H1 (cell line): ENCODE measurements around the gene FAM228B. TPM values are rescaled to one million over a fixed set of nuclear protein-coding genes. Genes with fewer than 3 reads are reported as not detected.
"Not testable (repeated sequence)": the region's sequence is repeated elsewhere in the genome, so short reads cannot be mapped to it uniquely, and the experiment has no call there.

Experiments
- CTCF ChIA-PET: fragments of 300-600 bp; sonication (Branson Sonifier 250); formaldehyde crosslinking; loops from one replicate; lab custom pipeline; 2021; ENCODE audit not compliant: partially characterized antibody; lab: Charles Lee
- POLR2A ChIA-PET: fragments of 300-600 bp; sonication (Branson Sonifier 250); formaldehyde crosslinking; loops from one replicate; lab custom pipeline; 2021; ENCODE audit warnings: inconsistent platforms; ENCODE audit not compliant: partially characterized antibody; lab: Charles Lee
- DNase-seq, 2 experiments: peaks; one replicate each; pipeline versions ENCODE4 v3.0.0 to v3.0.0-alpha.2; 2010 to 2022; ENCODE audit warnings: low spot score in 2 of 2, low read depth in 1 of 2, mixed read lengths in 1 of 2
- FAIRE-seq: peaks from 2 replicates; lab custom pipeline; 2011; peaks lifted over from hg19 to GRCh38; lab: Jason Lieb, UNC
- H2AFZ ChIP-seq: 2 replicates; pipeline ENCODE4 v1.8.1; 2012; ENCODE audit warnings: low read length, inconsistent platforms
- H2AK5ac ChIP-seq: 2 replicates; pipeline ENCODE4 v1.6.1; 2013; ENCODE audit warnings: low read depth, low read length
- H2BK120ac ChIP-seq: replicated peaks from 2 replicates; pipeline ENCODE3; 2013; ENCODE audit warnings: low read depth, low read length, inconsistent platforms
- H2BK12ac ChIP-seq: 2 replicates; pipeline ENCODE4 v1.6.1; 2013; ENCODE audit warnings: low read depth, low read length
- H2BK15ac ChIP-seq: 2 replicates; pipeline ENCODE4 v1.6.1; 2013; ENCODE audit warnings: low read length
- H2BK20ac ChIP-seq: 2 replicates; pipeline ENCODE4 v1.6.1; 2013; ENCODE audit warnings: low read length
- H2BK5ac ChIP-seq: 2 replicates; pipeline ENCODE4 v1.6.1; 2013; ENCODE audit warnings: low read depth, low read length
- H3K14ac ChIP-seq: 2 replicates; pipeline ENCODE4 v1.6.1; 2013; ENCODE audit warnings: inconsistent platforms; ENCODE audit not compliant: insufficient read length
- H3K18ac ChIP-seq: 2 replicates; pipeline ENCODE4 v1.6.1; 2013; ENCODE audit warnings: low read length; ENCODE audit errors: extremely low read depth
- H3K23ac ChIP-seq: 2 replicates; pipeline ENCODE4 v1.6.1; 2013; ENCODE audit warnings: inconsistent platforms; ENCODE audit not compliant: insufficient read length
- H3K23me2 ChIP-seq: 2 replicates; pipeline ENCODE4 v1.6.1; 2013; ENCODE audit warnings: low read depth, low read length
- H3K27ac ChIP-seq: 2 replicates; pipeline ENCODE4 v1.6.1; 2011; ENCODE audit warnings: low read depth, low read length, inconsistent platforms
- H3K27me3 ChIP-seq, 4 experiments: replicated peaks in 1 of 4; 1 replicate in 1 of 4; 2 replicates in 3 of 4; pipeline versions ENCODE4 v1.6.1 to v1.8.1; 2011 to 2013; ENCODE audit warnings: low read length in 3 of 4, mild to moderate bottlenecking in 3 of 4, inconsistent platforms in 2 of 4, mixed read lengths in 2 of 4, moderate library complexity in 1 of 4; ENCODE audit not compliant: control insufficient read depth in 3 of 4, insufficient read depth in 3 of 4; ENCODE audit errors: extremely low read depth in 1 of 4
- H3K36me3 ChIP-seq, 4 experiments: 2 replicates each; pipeline versions ENCODE4 v1.6.1 to v1.8.1; 2011 to 2013; ENCODE audit warnings: mild to moderate bottlenecking in 4 of 4, low read length in 3 of 4, moderate library complexity in 2 of 4, control low read depth in 1 of 4, inconsistent platforms in 1 of 4; ENCODE audit not compliant: insufficient read depth in 4 of 4, control insufficient read depth in 2 of 4
- H3K4ac ChIP-seq: replicated peaks from 2 replicates; pipeline ENCODE3; 2013; ENCODE audit warnings: low read length, low read depth, mixed read lengths, inconsistent platforms; ENCODE audit not compliant: insufficient read length
- H3K4me1 ChIP-seq, 4 experiments: replicated peaks in 1 of 4; 1 replicate in 1 of 4; 2 replicates in 3 of 4; pipeline versions ENCODE4 v1.6.1 to v1.8.1; 2011 to 2013; ENCODE audit warnings: low read length in 3 of 4, inconsistent platforms in 2 of 4, mixed read lengths in 1 of 4; ENCODE audit not compliant: insufficient read depth in 4 of 4, control insufficient read depth in 3 of 4
- H3K4me2 ChIP-seq, 2 experiments: 2 replicates each; pipeline versions ENCODE4 v1.6.1 to v1.8.1; 2011 to 2013; ENCODE audit warnings: low read depth in 2 of 2, low read length in 2 of 2, control low read depth in 1 of 2, inconsistent platforms in 1 of 2, mild to moderate bottlenecking in 1 of 2; ENCODE audit not compliant: insufficient read depth in 1 of 2
- H3K4me3 ChIP-seq, 4 experiments: fragments of 200-600, 300-600 bp in 1 of 4; sonication (generic), shearing (Covaris generic), sonication (Bioruptor Twin) in 1 of 4; 2 replicates each; pipeline versions ENCODE4 v1.5.1 to v1.8.1; 2011 to 2016; ENCODE audit warnings: low read length in 4 of 4, low read depth in 3 of 4, control low read depth in 2 of 4, inconsistent platforms in 2 of 4, mild to moderate bottlenecking in 2 of 4, mixed read lengths in 1 of 4, moderate library complexity in 1 of 4; ENCODE audit not compliant: insufficient read depth in 2 of 4; ENCODE audit errors: extremely low read depth in 1 of 4
- H3K56ac ChIP-seq: replicated peaks from 2 replicates; pipeline ENCODE3; 2013; ENCODE audit warnings: low read depth, mild to moderate bottlenecking, mixed read lengths, low read length, inconsistent platforms; ENCODE audit not compliant: insufficient read length
- H3K79me1 ChIP-seq: 2 replicates; pipeline ENCODE4 v1.6.1; 2013; ENCODE audit warnings: low read depth, low read length, control low read depth
- H3K79me2 ChIP-seq, 2 experiments: 2 replicates each; pipeline versions ENCODE4 v1.6.1 to v1.8.1; 2012 to 2013; ENCODE audit warnings: low read length in 2 of 2, mild to moderate bottlenecking in 2 of 2, inconsistent platforms in 1 of 2; ENCODE audit not compliant: insufficient read depth in 2 of 2, control insufficient read depth in 1 of 2
- H3K9ac ChIP-seq, 4 experiments: replicated peaks in 1 of 4; 1 replicate in 1 of 4; 2 replicates in 3 of 4; pipeline versions ENCODE4 v1.6.1 to v1.8.1; 2011 to 2013; ENCODE audit warnings: low read depth in 3 of 4, low read length in 3 of 4, control low read depth in 2 of 4, mild to moderate bottlenecking in 2 of 4, moderate library complexity in 2 of 4, inconsistent platforms in 1 of 4; ENCODE audit errors: extremely low read depth in 1 of 4
- H3K9me3 ChIP-seq, 2 experiments: 2 replicates each; pipeline versions ENCODE4 v1.6.1 to v1.8.1; 2012 to 2013; ENCODE audit warnings: mild to moderate bottlenecking in 2 of 2, moderate library complexity in 2 of 2, control low read depth in 1 of 2, inconsistent platforms in 1 of 2, low read depth in 1 of 2, low read length in 1 of 2, mixed read lengths in 1 of 2; ENCODE audit not compliant: insufficient read depth in 2 of 2
- H4K20me1 ChIP-seq, 2 experiments: replicated peaks in 1 of 2; 2 replicates each; pipeline versions ENCODE3 to v1.8.1; 2011 to 2013; ENCODE audit warnings: inconsistent platforms in 2 of 2, low read length in 2 of 2, mild to moderate bottlenecking in 1 of 2; ENCODE audit not compliant: insufficient read depth in 2 of 2, control insufficient read depth in 1 of 2
- H4K5ac ChIP-seq: 2 replicates; pipeline ENCODE4 v1.6.1; 2013; ENCODE audit warnings: low read length, low read depth, mixed read lengths, inconsistent platforms; ENCODE audit not compliant: insufficient read length
- H4K8ac ChIP-seq: 2 replicates; pipeline ENCODE4 v1.8.0; 2013; ENCODE audit warnings: mild to moderate bottlenecking, moderate library complexity, low read length, inconsistent platforms; ENCODE audit not compliant: insufficient read depth; ENCODE audit errors: extremely low read depth
- H4K91ac ChIP-seq: replicated peaks from 2 replicates; pipeline ENCODE3; 2013; ENCODE audit warnings: low read length, mixed read lengths, inconsistent platforms; ENCODE audit not compliant: insufficient read length
- FOSL1 ChIP-seq: IDR thresholded peaks from 2 replicates; pipeline ENCODE4 v1.6.1; 2011; ENCODE audit warnings: mild to moderate bottlenecking, low read depth, low read length, moderate library complexity; ENCODE audit not compliant: insufficient read depth
- HDAC6 ChIP-seq: IDR thresholded peaks from one replicate; pipeline ENCODE4 v1.7.1; 2012; ENCODE audit warnings: low read depth, mild to moderate bottlenecking, inconsistent platforms, low read length, moderate library complexity
- WGBS, 2 experiments: shearing (Covaris generic) in 1 of 2; methylation state at CpG; one replicate each; pipeline versions ENCODE4 v1.1.6 to v1.1.7; 2013 to 2015; ENCODE audit warnings: low lambda C conversion rate in 2 of 2, mixed read lengths in 2 of 2, inconsistent platforms in 1 of 2, low coverage in 1 of 2, missing lambda C conversion rate in 1 of 2; ENCODE audit not compliant: insufficient replicate concordance in 2 of 2, insufficient coverage in 1 of 2, insufficient read length in 1 of 2; ENCODE audit errors: extremely low coverage in 1 of 2, missing lambda C conversion rate in 1 of 2; 5-methylcytosine and 5-hydroxymethylcytosine counted together
- polyA plus RNA-seq, 7 experiments: library from polyadenylated mRNA; depleted of rRNA in 3 of 7; stranded (reverse) in 5 of 7; unstranded in 2 of 7; fragments of >200 nt in 5 of 7; fragments of 200-250 nt in 2 of 7; gene quantifications; 1 replicate in 5 of 7; 2 replicates in 1 of 7; 4 replicates in 1 of 7; pipeline versions ENCODE4 v1.2.1 to v1.2.3, GENCODE V29; 2011 to 2013; ENCODE audit warnings: missing spikeins in 2 of 7, mixed read lengths in 2 of 7
- total RNA-seq: library from RNA; stranded (reverse); fragmentation: NEBNext Ultra II Directional; extraction: Animal tissue kit (Norgen Biotek cat#: 25700); gene quantifications from 2 replicates; pipeline ENCODE4 v1.2.1, GENCODE V29; 2021
- TF ChIP-seq, protein P1 (sequence below), 3 experiments: IDR thresholded peaks; 1 replicate in 2 of 3; 2 replicates in 1 of 3; pipeline versions ENCODE4 v1.5.1 to v1.6.1; 2011; ENCODE audit warnings: low read length in 3 of 3, mild to moderate bottlenecking in 3 of 3, inconsistent platforms in 2 of 3, low read depth in 1 of 3, moderate library complexity in 1 of 3; ENCODE audit not compliant: insufficient read depth in 1 of 3; ENCODE audit errors: control extremely low read depth in 1 of 3

Gene FAM228B
- total and polyA plus RNA-seq, 2 of the 8 experiments (the other 6 are each of a cell fraction or from before 2014, with no cell fraction given), result 1.4 to 3.2 TPM

DNA sequence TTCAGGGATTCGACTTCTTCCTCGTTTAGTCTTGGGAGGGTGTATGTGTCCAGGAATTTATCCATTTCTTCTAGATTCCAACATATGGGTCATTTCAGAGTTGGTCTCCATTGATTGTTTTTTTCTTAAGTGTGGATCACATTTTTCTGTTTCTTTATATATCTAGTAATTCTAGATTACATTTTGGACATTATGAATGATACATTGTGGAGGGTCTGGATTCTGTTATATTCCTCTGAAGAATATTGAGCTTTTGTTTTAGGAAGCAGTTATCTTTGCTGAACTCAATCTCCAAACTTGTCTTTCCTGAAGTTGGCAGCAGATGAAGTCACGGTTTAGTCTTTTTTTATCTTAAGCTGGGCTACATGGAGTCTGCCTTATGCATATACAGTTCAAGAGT is 9.3 kb downstream of the FAM228B start (continued):
- TF ChIP-seq, protein P1, sequence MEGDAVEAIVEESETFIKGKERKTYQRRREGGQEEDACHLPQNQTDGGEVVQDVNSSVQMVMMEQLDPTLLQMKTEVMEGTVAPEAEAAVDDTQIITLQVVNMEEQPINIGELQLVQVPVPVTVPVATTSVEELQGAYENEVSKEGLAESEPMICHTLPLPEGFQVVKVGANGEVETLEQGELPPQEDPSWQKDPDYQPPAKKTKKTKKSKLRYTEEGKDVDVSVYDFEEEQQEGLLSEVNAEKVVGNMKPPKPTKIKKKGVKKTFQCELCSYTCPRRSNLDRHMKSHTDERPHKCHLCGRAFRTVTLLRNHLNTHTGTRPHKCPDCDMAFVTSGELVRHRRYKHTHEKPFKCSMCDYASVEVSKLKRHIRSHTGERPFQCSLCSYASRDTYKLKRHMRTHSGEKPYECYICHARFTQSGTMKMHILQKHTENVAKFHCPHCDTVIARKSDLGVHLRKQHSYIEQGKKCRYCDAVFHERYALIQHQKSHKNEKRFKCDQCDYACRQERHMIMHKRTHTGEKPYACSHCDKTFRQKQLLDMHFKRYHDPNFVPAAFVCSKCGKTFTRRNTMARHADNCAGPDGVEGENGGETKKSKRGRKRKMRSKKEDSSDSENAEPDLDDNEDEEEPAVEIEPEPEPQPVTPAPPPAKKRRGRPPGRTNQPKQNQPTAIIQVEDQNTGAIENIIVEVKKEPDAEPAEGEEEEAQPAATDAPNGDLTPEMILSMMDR (IDR thresholded peaks at IDR 0.05; ENCODE audit: control extremely low read depth in 1 of 3, insufficient read depth in 1 of 3, low read depth in 1 of 3, low read length in 3 of 3), result no peak
- TF ChIP-seq FOSL1, result no peak
- TF ChIP-seq HDAC6, result no peak

DNA sequence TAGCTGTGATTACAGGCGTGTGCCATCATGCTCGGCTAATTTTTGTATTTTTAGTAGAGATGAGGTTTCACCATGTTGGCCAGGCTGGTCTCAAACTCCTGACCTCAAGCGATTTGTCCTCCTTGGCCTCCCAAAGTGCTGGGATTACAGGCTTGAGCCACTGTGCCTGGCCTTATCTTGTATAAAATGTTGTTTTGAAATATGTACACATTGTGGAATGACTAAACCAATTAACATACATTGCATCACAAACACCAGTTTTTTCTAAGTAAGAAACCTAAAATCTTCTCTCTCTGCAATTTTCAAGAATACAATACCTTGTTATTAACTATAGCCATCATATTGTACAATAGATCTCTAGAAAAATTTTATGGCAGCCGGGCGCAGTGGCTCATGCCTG is 17.0 kb downstream of the FAM228B start:
- H4K20me1 ChIP-seq, H2AK5ac ChIP-seq, H4K91ac ChIP-seq, H3K23me2 ChIP-seq, H2BK120ac ChIP-seq, H4K8ac ChIP-seq, H3K27me3 ChIP-seq, H2BK20ac ChIP-seq, H3K18ac ChIP-seq, H3K27ac ChIP-seq, H2BK5ac ChIP-seq, H2AFZ ChIP-seq, H3K56ac ChIP-seq, H4K5ac ChIP-seq, H3K4me3 ChIP-seq, H2BK12ac ChIP-seq, DNase-seq, H3K4ac ChIP-seq, H2BK15ac ChIP-seq, H3K79me2 ChIP-seq, H3K23ac ChIP-seq, FAIRE-seq, H3K79me1 ChIP-seq, H3K4me1 ChIP-seq, H3K9me3 ChIP-seq, H3K4me2 ChIP-seq, H3K14ac ChIP-seq, H3K9ac ChIP-seq, CTCF ChIA-PET, H3K36me3 ChIP-seq: not testable (repeated sequence)
- POLR2A ChIA-PET, result interaction anchor here (0.8 kb wide), 1 partner anchor 56 kb away, joined by 3 read pairs; the partner anchor contains the start of gene TP53I3
- 92% methylated on average over 5 of the region's 5 CpGs; no CpG with 5 or more reads in 1 of the 2 experiments for WGBS, 2 experiments
